Stomach smooth muscle (tissue), 2 donors: Measurements from ENCODE around the gene ZNF587.
"Not testable (repeated sequence)": the region's sequence is repeated elsewhere in the genome, so short reads cannot be mapped to it uniquely, and the experiment has no call there.

Source experiments
- H3K27ac ChIP-seq: one replicate; pipeline ENCODE4 v1.7.0; 2013; ENCODE audit warnings: mild to moderate bottlenecking, low read length, inconsistent platforms
- H3K27me3 ChIP-seq, 2 donors: one replicate each; pipeline ENCODE4 v1.7.0; 2013; ENCODE audit warnings: low read length in 2 of 2; ENCODE audit not compliant: insufficient read depth in 2 of 2, control insufficient read depth in 1 of 2
- H3K36me3 ChIP-seq, 2 donors: one replicate each; pipeline ENCODE4 v1.7.0; 2013; ENCODE audit warnings: low read length in 2 of 2; ENCODE audit not compliant: control insufficient read depth in 2 of 2, insufficient read depth in 2 of 2
- H3K4me1 ChIP-seq: one replicate; pipeline ENCODE4 v1.7.0; 2013; ENCODE audit warnings: low read length; ENCODE audit not compliant: control insufficient read depth, insufficient read depth
- H3K4me3 ChIP-seq, 2 donors: one replicate each; pipeline ENCODE4 v1.7.0; 2013; ENCODE audit warnings: low read length in 2 of 2
- H3K9ac ChIP-seq, 2 donors: one replicate each; pipeline ENCODE4 v1.7.0; 2013; ENCODE audit warnings: low read length in 2 of 2, mild to moderate bottlenecking in 1 of 2
- H3K9me3 ChIP-seq, 2 donors: one replicate each; pipeline ENCODE4 v1.7.0; 2013; ENCODE audit warnings: low read length in 2 of 2; ENCODE audit not compliant: control insufficient read depth in 2 of 2
- donor health status: healthy.
- donor health status: Pancreatic carcinoma.

ZNF587 gene

DNA sequence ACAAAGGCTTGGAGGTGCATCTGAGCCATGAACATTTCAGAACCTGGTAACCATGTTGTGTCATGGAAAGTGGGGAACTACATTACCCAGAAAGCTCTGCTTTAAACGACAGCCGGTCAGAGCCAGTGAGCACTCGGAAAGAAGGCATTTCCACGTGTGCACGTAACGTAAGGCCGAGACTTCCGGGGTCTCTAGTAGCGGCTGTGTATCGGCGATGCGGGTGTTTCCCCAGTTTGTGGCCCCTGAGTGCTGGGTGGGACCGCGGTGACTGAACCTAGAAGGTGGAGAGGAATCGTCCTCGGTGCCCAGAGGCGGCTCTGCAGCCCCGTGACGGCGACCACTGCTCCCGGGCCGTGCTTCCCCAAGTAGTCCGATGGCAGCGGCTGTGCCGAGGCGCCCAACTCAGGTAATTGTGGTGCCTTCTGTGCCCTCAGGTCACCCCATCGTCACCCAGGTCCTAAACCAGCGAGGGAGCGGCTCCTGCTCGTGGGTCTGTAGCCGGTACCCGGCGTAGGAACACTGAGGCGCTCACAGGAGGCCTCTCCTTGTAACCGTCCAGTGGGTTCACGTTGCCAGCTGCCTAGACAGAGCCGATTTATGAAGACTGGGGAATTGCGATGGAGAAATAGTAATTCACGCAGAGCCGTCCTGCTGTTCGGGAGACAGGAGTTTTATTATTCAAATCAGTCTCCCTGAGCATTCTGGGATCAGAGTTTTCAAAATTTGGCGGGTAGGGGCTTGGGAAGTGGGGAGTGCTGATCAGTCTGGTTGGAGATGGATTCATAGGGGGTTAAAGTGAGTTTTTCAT, at the start of gene ZNF587:
Gene ZNF587, plus strand, starts transcription at position 194 of the 808 bp plus-strand sequence. Its CDS starts 180 bp downstream, at position 374.
- H3K36me3 ChIP-seq, H3K27ac ChIP-seq, H3K4me1 ChIP-seq, H3K9me3 ChIP-seq, H3K27me3 ChIP-seq: not testable (repeated sequence)
- H3K4me3 ChIP-seq: peak within 1 kb of the TSS; percentile 88 to 92
- peak within 1 kb of the TSS; percentile 80 to 83 for H3K9ac ChIP-seq

DNA sequence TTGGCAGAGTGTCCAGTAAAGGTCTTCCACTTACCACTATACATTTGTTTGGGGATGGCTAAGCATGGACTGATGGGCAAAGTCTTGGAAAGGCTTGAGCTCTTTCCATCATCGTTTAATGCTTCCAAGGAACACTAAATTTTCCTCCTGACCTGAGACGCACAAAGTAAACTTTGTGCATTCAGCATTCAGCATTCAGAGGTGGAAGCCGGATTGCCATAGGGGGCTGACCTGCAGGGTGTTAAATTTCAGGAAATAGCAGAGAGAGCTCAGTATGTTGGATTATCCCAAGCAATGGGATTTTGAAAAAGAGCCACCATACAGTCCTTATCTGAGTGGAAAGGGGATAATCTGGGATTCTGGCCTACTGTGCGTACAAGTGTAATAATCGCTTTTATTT, 49.0 kb upstream of the ZNF587 start:
- no peak overlapping the region for H3K9ac ChIP-seq
- H3K27me3 ChIP-seq: no peaks in the 10 kb centered on the region
- H3K4me1 ChIP-seq: peaks cover 5% of the 10 kb centered on the region
- H3K4me3 ChIP-seq: no peak overlapping the region
- no peak overlapping the region for H3K27ac ChIP-seq
- H3K9me3 ChIP-seq: no peaks in the 10 kb centered on the region
- H3K36me3 ChIP-seq: peaks cover 6 to 10% of the 10 kb centered on the region in 2 donors

DNA sequence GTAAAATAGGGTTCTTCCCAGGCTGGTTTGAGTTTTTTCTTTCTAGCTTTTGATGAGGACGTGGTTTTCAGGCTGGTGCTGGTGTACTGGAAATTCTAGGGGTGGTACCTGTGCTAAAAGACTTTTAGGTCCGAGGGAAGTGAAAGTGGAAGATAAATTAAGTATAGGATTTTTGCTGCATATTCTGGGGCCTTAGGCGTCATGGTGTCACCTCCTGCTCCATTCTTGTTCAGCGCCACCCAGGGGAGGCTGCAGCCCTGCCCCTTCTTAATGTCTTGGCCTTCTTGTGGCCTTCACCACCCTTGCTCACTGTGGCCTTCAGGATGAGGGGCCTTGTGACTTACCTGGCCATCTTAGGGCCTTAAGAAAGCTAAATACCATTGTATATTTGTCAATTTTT, 47.4 kb upstream of the ZNF587 start:
- H3K27ac ChIP-seq: peak overlapping the region; percentile 38
- H3K4me3 ChIP-seq: peak overlapping the region in 1 of 2 donors; percentile 8
- no peak overlapping the region for H3K9ac ChIP-seq
- H3K36me3 ChIP-seq: no peaks in the 10 kb centered on the region
- H3K9me3 ChIP-seq: no peaks in the 10 kb centered on the region
- H3K4me1 ChIP-seq: peaks cover 5% of the 10 kb centered on the region
- H3K27me3 ChIP-seq: no peaks in the 10 kb centered on the region

DNA sequence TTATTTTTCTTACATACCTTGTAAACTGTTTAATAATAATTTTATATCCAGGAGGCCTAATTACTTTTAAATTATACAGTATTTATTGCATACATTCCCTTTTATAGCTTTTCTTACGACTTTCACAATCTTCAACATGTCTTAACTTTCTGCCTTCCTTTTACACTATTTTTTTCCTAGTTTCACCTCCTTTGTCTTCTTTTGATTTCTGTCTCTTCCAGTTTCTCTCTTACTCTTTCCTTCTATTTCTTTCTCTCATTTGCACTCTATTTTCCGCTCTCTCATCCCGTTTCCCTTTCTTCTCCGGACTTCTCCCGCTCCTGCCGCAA, 46.4 kb upstream of the ZNF587 start:
- Histone ChIP-seq H3K4me1 (peaks cover 5% of the 10 kb centered on the region), H3K27me3 (no peaks in the 10 kb centered on the region), H3K9me3 (no peaks in the 10 kb centered on the region), H3K9ac (peak overlapping the region; percentile 68 to 79), H3K4me3 (peak overlapping the region; percentile 73 to 82), H3K36me3 (peaks cover 0 to 4% of the 10 kb centered on the region in 2 donors), H3K27ac (peak overlapping the region; percentile 60)

DNA sequence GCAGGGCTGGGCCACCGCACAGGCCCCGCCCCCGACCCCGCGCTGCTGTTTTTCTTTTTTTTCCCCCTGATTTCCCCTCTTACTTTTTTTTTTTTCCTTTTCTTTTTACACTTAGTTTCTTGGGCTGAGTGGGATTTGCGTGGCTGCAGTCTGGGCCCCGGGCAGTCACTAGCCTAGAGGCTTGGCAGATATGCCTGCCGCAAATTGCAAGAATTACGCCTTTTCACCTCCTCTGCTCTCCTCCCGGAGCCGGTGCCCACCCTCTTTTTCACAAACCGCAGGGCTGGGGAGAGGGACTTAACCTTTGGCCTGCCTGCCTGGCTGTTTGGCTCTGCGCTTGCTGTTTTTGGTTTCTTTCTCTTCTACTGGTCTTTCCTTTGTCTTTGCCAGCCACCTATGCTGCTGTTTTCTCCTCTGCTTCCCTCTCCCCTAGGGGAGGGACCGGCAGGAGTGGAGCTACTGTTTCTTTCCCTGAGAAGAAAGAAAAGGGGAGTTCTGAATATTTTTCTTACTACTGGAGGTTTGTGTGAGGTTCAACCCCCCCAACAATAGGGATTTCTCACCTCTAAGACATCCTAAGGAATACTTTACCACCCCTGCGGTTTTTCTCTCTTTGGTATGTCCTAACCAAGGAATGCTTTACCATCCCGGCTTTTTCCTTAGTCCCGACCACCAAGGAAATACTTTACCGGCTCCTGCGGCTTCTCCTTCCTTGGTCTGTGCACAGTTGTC, 45.9 kb upstream of the ZNF587 start:
- Histone ChIP-seq H3K9ac (peak overlapping the region; percentile 68 to 79), H3K4me1 (peaks cover 5% of the 10 kb centered on the region), H3K4me3 (peak overlapping the region; percentile 73 to 82), H3K27me3 (no peaks in the 10 kb centered on the region), H3K9me3 (no peaks in the 10 kb centered on the region), H3K27ac (peak overlapping the region; percentile 60), H3K36me3 (peaks cover 0 to 7% of the 10 kb centered on the region in 2 donors)

DNA sequence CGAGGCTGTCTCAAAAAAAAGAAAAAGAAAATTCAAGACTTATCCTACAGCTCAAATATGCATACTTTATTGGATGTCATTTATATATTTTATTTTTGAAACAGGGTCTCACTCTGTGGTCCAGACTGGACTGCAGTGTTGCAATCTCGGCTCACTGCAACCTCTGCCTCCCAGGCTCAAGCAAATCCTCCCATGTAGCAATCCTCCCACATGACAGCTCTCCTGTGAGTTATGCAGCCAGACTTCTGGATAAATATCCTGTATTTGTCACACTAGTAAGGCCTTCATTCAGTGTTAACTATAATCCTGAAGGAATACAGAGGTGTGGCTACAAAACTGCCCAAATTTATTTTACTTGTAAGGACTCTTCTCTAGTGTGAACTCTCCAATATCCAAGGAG, 42.1 kb upstream of the ZNF587 start:
- Histone ChIP-seq H3K9me3 (no peaks in the 10 kb centered on the region), H3K9ac (no peak overlapping the region), H3K4me3 (no peak overlapping the region), H3K27ac (no peak overlapping the region), H3K27me3 (no peaks in the 10 kb centered on the region), H3K36me3 (peaks cover 3 to 22% of the 10 kb centered on the region in 2 donors), H3K4me1 (peaks cover 2% of the 10 kb centered on the region)

DNA sequence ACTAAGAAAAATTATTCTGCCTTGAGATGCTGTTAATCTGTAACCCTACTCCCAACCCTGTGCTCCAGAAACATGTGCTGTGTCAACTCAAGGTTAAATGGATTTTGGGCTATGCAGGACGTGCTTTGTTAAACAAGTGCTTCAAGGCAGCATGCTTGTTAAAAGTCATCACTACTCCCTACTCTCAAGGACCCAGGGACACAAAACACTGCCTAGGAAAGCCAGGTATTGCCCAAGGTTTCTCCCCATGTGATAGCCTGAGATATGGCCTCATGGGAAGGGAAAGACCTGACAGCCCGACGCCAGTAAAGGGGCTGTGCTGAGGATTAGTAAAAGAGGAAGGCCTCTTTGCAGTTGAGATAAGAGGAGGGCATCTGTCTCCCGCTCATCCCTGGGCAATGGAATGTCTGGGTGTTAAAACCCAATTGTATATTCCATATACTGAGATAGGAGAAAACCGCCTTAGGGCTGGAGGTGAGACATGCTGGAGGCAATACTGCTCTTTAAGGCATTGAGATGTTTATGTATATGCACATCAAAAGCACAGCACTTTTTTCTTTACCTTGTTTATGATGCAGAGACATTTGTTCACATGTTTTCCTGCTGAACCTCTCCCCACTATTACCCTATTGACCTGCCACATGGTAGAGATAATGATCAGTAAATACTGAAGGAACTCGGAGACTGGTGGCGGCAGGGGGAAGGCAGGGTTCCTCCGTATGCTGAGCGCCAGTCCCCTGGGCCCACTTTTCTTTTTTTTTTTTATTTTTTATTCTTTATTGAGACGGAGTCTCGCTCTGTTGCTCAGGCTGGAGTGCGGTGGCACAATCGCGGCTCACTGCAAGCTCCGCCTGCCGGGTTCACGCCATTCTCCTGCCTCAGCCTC, 39.0 kb upstream of the ZNF587 start:
- not testable (repeated sequence) for H3K4me1 ChIP-seq, H3K27ac ChIP-seq, H3K9ac ChIP-seq, H3K4me3 ChIP-seq, H3K27me3 ChIP-seq, H3K9me3 ChIP-seq
- H3K36me3 ChIP-seq: peaks cover 3 to 22% of the 10 kb centered on the region in 2 donors

DNA sequence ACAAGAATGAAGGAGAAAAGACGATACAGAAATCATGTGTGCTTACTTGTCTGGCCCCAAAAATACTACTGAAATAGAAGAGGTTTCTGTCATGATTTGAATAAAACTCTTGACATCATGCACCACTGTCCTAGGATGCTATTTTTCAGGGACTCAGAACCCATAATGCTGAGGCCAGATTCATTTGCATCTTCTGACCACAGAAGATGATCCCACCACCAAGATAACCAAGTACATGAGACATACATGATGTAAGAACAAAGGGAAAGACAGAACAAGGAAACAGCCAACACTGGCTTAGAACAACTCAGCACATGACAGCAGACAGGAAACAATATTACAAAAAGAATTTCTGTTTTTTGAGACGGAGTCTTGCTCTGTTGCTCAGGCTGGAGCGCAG, 37.4 kb upstream of the ZNF587 start:
- no peak overlapping the region for H3K4me3 ChIP-seq
- H3K9me3 ChIP-seq: no peaks in the 10 kb centered on the region
- H3K36me3 ChIP-seq: peaks cover 3 to 22% of the 10 kb centered on the region in 2 donors
- no peak overlapping the region for H3K9ac ChIP-seq
- H3K4me1 ChIP-seq: peaks cover 10% of the 10 kb centered on the region
- no peak overlapping the region for H3K27ac ChIP-seq
- no peaks in the 10 kb centered on the region for H3K27me3 ChIP-seq

DNA sequence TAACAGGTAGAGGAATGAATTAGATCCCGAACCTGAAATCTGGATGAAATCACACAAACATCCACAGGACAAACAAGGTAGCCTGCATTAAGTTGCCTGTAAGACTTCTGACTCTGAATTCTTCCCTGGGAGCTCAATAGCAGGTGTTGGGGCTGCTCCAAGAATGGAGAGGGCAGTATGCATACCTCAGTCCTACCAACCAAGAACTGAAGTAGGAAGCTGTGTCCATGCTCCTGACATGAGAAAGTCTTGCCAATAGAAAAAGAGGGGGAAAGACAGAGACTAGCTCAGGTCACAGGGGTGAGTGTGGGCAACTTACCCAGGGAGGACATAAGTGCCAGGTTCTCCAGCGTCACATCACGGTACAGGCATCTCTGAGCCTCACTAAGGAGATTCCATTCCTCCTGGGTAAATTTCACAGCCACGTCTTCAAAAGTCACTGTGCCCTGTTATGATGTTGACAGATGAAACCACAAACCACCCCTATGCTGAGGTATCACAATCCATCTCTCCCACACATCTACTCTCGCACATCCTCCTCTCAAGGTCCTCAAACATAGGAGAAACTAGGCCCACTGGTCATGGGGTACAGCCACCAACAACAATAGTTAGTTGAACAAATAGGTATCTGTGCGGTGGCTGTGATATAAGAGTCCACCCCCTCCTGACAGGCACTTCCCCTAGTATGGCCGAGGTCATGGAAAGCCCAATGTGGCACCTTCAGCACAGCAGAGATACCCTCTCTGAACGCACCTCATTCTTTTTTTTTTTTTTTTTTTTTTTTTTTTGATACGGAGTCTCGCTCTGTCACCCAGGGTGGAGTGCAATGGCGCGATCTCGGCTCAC, 36.5 kb upstream of the ZNF587 start:
- H3K27me3 ChIP-seq, H3K4me1 ChIP-seq, H3K27ac ChIP-seq, H3K9ac ChIP-seq, H3K4me3 ChIP-seq, H3K9me3 ChIP-seq: not testable (repeated sequence)
- H3K36me3 ChIP-seq: peaks cover 3 to 18% of the 10 kb centered on the region in 2 donors
